Measurements from ENCODE around the gene HELZ. TPM values are rescaled to one million over a fixed set of nuclear protein-coding genes. Genes with fewer than 3 reads are reported as not detected.
"Not testable (repeated sequence)": the region's sequence is repeated elsewhere in the genome, so short reads cannot be mapped to it uniquely, and the experiment has no call there.

HELZ gene
- total RNA-seq, 1 donor from 2014 or later: 28.8 TPM

GRCh38 chr17:67197023-67197422 is 48.0 kb downstream of the HELZ start:
- not testable (repeated sequence) for DNase-seq (ENCODE audit: low read depth, low spot score)

GRCh38 chr17:67196422-67196821 is 48.6 kb downstream of the HELZ start:
- DNase-seq (ENCODE audit: low read depth, low spot score): no peak

- DNase-seq (ENCODE audit: low read depth, low spot score): no peak
These were observed 50.9 kb downstream of the HELZ start for GRCh38 chr17:67194134-67194533.

GRCh38 chr17:67187927-67188326 is 57.1 kb downstream of the HELZ start:
- no peak for DNase-seq (ENCODE audit: low read depth, low spot score)

- no peak for DNase-seq (ENCODE audit: low read depth, low spot score)
These were observed 58.2 kb downstream of the HELZ start for GRCh38 chr17:67186782-67187181.

- no peak for DNase-seq (ENCODE audit: low read depth, low spot score)
These were observed 61.5 kb downstream of the HELZ start for GRCh38 chr17:67183531-67183930.

- DNase-seq (ENCODE audit: low read depth, low spot score): no peak
These were observed 63.2 kb downstream of the HELZ start for GRCh38 chr17:67181825-67182224.

- no peak for DNase-seq (ENCODE audit: low read depth, low spot score)
These were observed 64.7 kb downstream of the HELZ start for GRCh38 chr17:67180275-67180674.

- DNase-seq (ENCODE audit: low read depth, low spot score): no peak
These were observed 66.4 kb downstream of the HELZ start for GRCh38 chr17:67178555-67178954.

- no peak for DNase-seq (ENCODE audit: low read depth, low spot score)
These were observed 67.3 kb downstream of the HELZ start for GRCh38 chr17:67177732-67178131.

- DNase-seq (ENCODE audit: low read depth, low spot score): no peak
These were observed 70.8 kb downstream of the HELZ start for GRCh38 chr17:67174190-67174589.

- DNase-seq (ENCODE audit: low read depth, low spot score): no peak
These were observed 73.4 kb downstream of the HELZ start for GRCh38 chr17:67171560-67171959.

- DNase-seq (ENCODE audit: low read depth, low spot score): no peak
These were observed 76.5 kb downstream of the HELZ start for GRCh38 chr17:67168496-67168895.

- no peak for DNase-seq (ENCODE audit: low read depth, low spot score)
These were observed 79.8 kb downstream of the HELZ start for GRCh38 chr17:67165201-67165600.

GRCh38 chr17:67164302-67164701 is 80.7 kb downstream of the HELZ start:
- DNase-seq (ENCODE audit: low read depth, low spot score): no peak

- DNase-seq (ENCODE audit: low read depth, low spot score): no peak
These were observed 82.2 kb downstream of the HELZ start for GRCh38 chr17:67162771-67163170.

GRCh38 chr17:67161573-67161972 is 83.4 kb downstream of the HELZ start:
- no peak for DNase-seq (ENCODE audit: low read depth, low spot score)

- DNase-seq (ENCODE audit: low read depth, low spot score): no peak
These were observed 84.2 kb downstream of the HELZ start for GRCh38 chr17:67160791-67161190.

- DNase-seq (ENCODE audit: low read depth, low spot score): no peak
These were observed 87.0 kb downstream of the HELZ start for GRCh38 chr17:67157732-67158639.

GRCh38 chr17:67156269-67157199 is 88.5 kb downstream of the HELZ start:
- no peak for DNase-seq (ENCODE audit: low read depth, low spot score)

- DNase-seq (ENCODE audit: low read depth, low spot score): no peak
These were observed 92.2 kb downstream of the HELZ start for GRCh38 chr17:67152824-67153223.

GRCh38 chr17:67151717-67152116 is 93.3 kb downstream of the HELZ start:
- no peak for DNase-seq (ENCODE audit: low read depth, low spot score)

Measured in pulmonary artery endothelial cell (primary cell).